HCT116 (cell line): Measurements from ENCODE around the gene FBXW8. TPM values are rescaled to one million over a fixed set of nuclear protein-coding genes. Genes with fewer than 3 reads are reported as not detected.

ENCODE experiments used
- ATAC-seq: fragments of 200-7000 bp; cut with Tn5 transposase; 2 replicates; pipeline ENCODE4 v1.9.1; 2020; ENCODE audit warnings: mild to moderate bottlenecking, moderate library complexity
- BruUV-seq: library from RNA; stranded (reverse); fragments of 400-500 nt; replicated peaks from 2 replicates; lab custom pipeline; 2021; lab: Mats Ljungman, UMichigan
- CTCF ChIA-PET: fragments of 300-600 bp; sonication (Branson Sonifier 250); formaldehyde crosslinking; loops from one replicate; lab custom pipeline; 2021; ENCODE audit warnings: antibody characterized with exemption; lab: Charles Lee
- POLR2A ChIA-PET: fragments of 300-600, 350-600 bp; sonication (Branson Sonifier 250); formaldehyde crosslinking; loops from one replicate; lab custom pipeline; 2021; ENCODE audit warnings: antibody characterized with exemption; lab: Charles Lee
- RAD21 ChIA-PET, 2 experiments: fragments of 300-600 bp; sonication (Branson Sonifier 250); formaldehyde crosslinking; loops; one replicate each; lab custom pipeline; 2023; ENCODE audit warnings: low total read pairs in 2 of 2; ENCODE audit not compliant: uncharacterized antibody in 2 of 2, unreplicated experiment in 2 of 2, low non-redundant PET in 1 of 2; lab: Charles Lee
- DNase-seq: peaks from one replicate; pipeline ENCODE4 v3.0.0-alpha.2; 2010; ENCODE audit warnings: low read depth, low spot score
- H2AFZ ChIP-seq: fragments of 200-600 bp; shearing (Covaris generic), sonication (generic); 2 replicates; pipeline ENCODE4 v1.6.1; 2017; ENCODE audit warnings: low read depth, mixed run types, mixed read lengths, antibody characterized with exemption, low read length; ENCODE audit not compliant: poor library complexity, severe bottlenecking
- H3K27ac ChIP-seq: 2 replicates; pipeline ENCODE4 v1.5.1; 2012; ENCODE audit warnings: low read depth, low read length
- H3K27me3 ChIP-seq: fragments of 200-600 bp; sonication (generic); 2 replicates; pipeline ENCODE4 v1.6.1; 2016; ENCODE audit warnings: mixed run types, low read length, mixed read lengths; ENCODE audit not compliant: insufficient read depth
- H3K36me3 ChIP-seq, 2 experiments: fragments of 200-500 bp in 1 of 2; fragments of 200-600 bp in 1 of 2; sonication (Bioruptor generic) in 1 of 2; sonication (generic) in 1 of 2; 2 replicates each; pipeline versions ENCODE4 v1.5.1 to v1.6.1; 2014 to 2016; ENCODE audit warnings: low read length in 2 of 2, inconsistent platforms in 1 of 2, mixed read lengths in 1 of 2, mixed run types in 1 of 2; ENCODE audit not compliant: insufficient read depth in 2 of 2, control insufficient read depth in 1 of 2
- H3K4me1 ChIP-seq, 2 experiments: fragments of 200-600 bp in 1 of 2; sonication (generic) in 1 of 2; 2 replicates each; pipeline versions ENCODE4 v1.5.1 to v1.6.1; 2012 to 2017; ENCODE audit warnings: low read length in 2 of 2, inconsistent platforms in 1 of 2, mild to moderate bottlenecking in 1 of 2, mixed read lengths in 1 of 2, mixed run types in 1 of 2, moderate library complexity in 1 of 2; ENCODE audit not compliant: insufficient read depth in 2 of 2, control insufficient read depth in 1 of 2
- H3K4me2 ChIP-seq: fragments of 200-600 bp; sonication (generic); 2 replicates; pipeline ENCODE4 v1.6.1; 2017; ENCODE audit warnings: mixed run types, low read length, mixed read lengths
- H3K4me3 ChIP-seq, 2 experiments: fragments of 200-600 bp in 1 of 2; sonication (generic) in 1 of 2; replicated peaks in 1 of 2; 2 replicates each; pipeline ENCODE4 v1.5.1; 2011 to 2016; ENCODE audit warnings: low read length in 2 of 2, control low read depth in 1 of 2, low read depth in 1 of 2, mild to moderate bottlenecking in 1 of 2, mixed read lengths in 1 of 2, mixed run types in 1 of 2
- H3K79me2 ChIP-seq: fragments of 200-600 bp; sonication (generic); 2 replicates; pipeline ENCODE4 v1.6.1; 2017; ENCODE audit warnings: mild to moderate bottlenecking, mixed run types, low read length, moderate library complexity, mixed read lengths; ENCODE audit not compliant: insufficient read depth
- H3K9ac ChIP-seq: fragments of 200-600 bp; sonication (generic); 2 replicates; pipeline ENCODE4 v1.6.1; 2016; ENCODE audit warnings: low read length, mixed read lengths
- H3K9me2 ChIP-seq: fragments of 200-600 bp; sonication (generic), shearing (Covaris generic); 2 replicates; pipeline ENCODE4 v1.6.1; 2017; ENCODE audit warnings: mixed run types, mild to moderate bottlenecking, moderate library complexity; ENCODE audit not compliant: insufficient read depth
- H3K9me3 ChIP-seq, 2 experiments: fragments of 200-500 bp in 1 of 2; fragments of 200-600 bp in 1 of 2; sonication (Bioruptor generic) in 1 of 2; sonication (generic) in 1 of 2; 2 replicates each; pipeline ENCODE4 v1.6.1; 2014 to 2017; ENCODE audit warnings: low read length in 2 of 2, mixed read lengths in 2 of 2, inconsistent platforms in 1 of 2, low read depth in 1 of 2, mild to moderate bottlenecking in 1 of 2, mixed run types in 1 of 2, moderate library complexity in 1 of 2; ENCODE audit not compliant: control insufficient read depth in 1 of 2, insufficient read depth in 1 of 2
- H4K20me1 ChIP-seq: fragments of 200-600 bp; sonication (generic), shearing (Covaris generic); 2 replicates; pipeline ENCODE4 v1.6.1; 2017; ENCODE audit warnings: mixed run types, mild to moderate bottlenecking, moderate library complexity; ENCODE audit not compliant: insufficient read depth
- CBX3 ChIP-seq: IDR thresholded peaks from 2 replicates; pipeline ENCODE4 v1.6.1; 2012; ENCODE audit warnings: low read depth
- EGR1 ChIP-seq: IDR thresholded peaks from 2 replicates; pipeline ENCODE4 v1.6.1; 2012; ENCODE audit warnings: low read depth
- EZH2phosphoT487 ChIP-seq: fragments of 200-600 bp; IDR thresholded peaks from 2 replicates; pipeline ENCODE4 v1.6.1; 2018; ENCODE audit warnings: antibody characterized with exemption, borderline replicate concordance
- FOSL1 ChIP-seq: IDR thresholded peaks from 2 replicates; pipeline ENCODE4 v1.6.1; 2012; ENCODE audit warnings: low read depth
- JUND ChIP-seq: IDR thresholded peaks from 2 replicates; pipeline ENCODE4 v1.6.1; 2012
- POLR2A ChIP-seq: IDR thresholded peaks from 2 replicates; pipeline ENCODE4 v1.7.0; 2011; ENCODE audit warnings: borderline replicate concordance; ENCODE audit not compliant: insufficient read depth, insufficient read length; ENCODE audit errors: extremely low read depth
- RAD21 ChIP-seq: IDR thresholded peaks from 2 replicates; pipeline ENCODE4 v1.6.1; 2012; ENCODE audit warnings: low read depth, mild to moderate bottlenecking
- SIN3A ChIP-seq: IDR thresholded peaks from 2 replicates; pipeline ENCODE4 v1.6.1; 2012; ENCODE audit warnings: low read depth
- SRF ChIP-seq: IDR thresholded peaks from 2 replicates; pipeline ENCODE4 v1.6.1; 2012; ENCODE audit warnings: low read depth
- TCF7L2 ChIP-seq: IDR thresholded peaks from 2 replicates; pipeline ENCODE4 v1.7.0; 2011; ENCODE audit warnings: borderline replicate concordance, inconsistent platforms; ENCODE audit not compliant: insufficient read depth, insufficient read length; ENCODE audit errors: extremely low read depth
- YY1 ChIP-seq: IDR thresholded peaks from 2 replicates; pipeline ENCODE4 v1.6.1; 2011; ENCODE audit warnings: low read length, low read depth, moderate library complexity, mild to moderate bottlenecking; ENCODE audit not compliant: insufficient replicate concordance; ENCODE audit errors: extremely low read depth
- ZFX ChIP-seq: fragments of 450-650 bp; IDR thresholded peaks from 2 replicates; pipeline ENCODE4 v1.6.1; 2017
- intact Hi-C: fragments of 100-400 bp; cut with micrococcal nuclease; formaldehyde crosslinking; loops from 2 replicates; pipeline ENCODE4 v1.10.0; 2022
- total RNA-seq: library from RNA; stranded (reverse); gene quantifications from one replicate; pipeline ENCODE4 v1.2.1, GENCODE V29; 2021; ENCODE audit not compliant: unreplicated experiment
- TF ChIP-seq, protein P1 (sequence below): IDR thresholded peaks from 2 replicates; pipeline ENCODE4 v1.6.1; 2011; ENCODE audit warnings: mild to moderate bottlenecking, low read length, moderate library complexity; ENCODE audit not compliant: insufficient replicate concordance; ENCODE audit errors: extremely low read depth
- TF ChIP-seq, protein P2 (sequence below): IDR thresholded peaks from 2 replicates; pipeline ENCODE4 v1.6.1; 2012; ENCODE audit warnings: low read depth
- TF ChIP-seq, protein P3 (sequence below): IDR thresholded peaks from 2 replicates; pipeline ENCODE4 v1.6.1; 2012

FBXW8 gene
- total RNA-seq, 1 experiment from 2014 or later = 14.6 TPM

DNA sequence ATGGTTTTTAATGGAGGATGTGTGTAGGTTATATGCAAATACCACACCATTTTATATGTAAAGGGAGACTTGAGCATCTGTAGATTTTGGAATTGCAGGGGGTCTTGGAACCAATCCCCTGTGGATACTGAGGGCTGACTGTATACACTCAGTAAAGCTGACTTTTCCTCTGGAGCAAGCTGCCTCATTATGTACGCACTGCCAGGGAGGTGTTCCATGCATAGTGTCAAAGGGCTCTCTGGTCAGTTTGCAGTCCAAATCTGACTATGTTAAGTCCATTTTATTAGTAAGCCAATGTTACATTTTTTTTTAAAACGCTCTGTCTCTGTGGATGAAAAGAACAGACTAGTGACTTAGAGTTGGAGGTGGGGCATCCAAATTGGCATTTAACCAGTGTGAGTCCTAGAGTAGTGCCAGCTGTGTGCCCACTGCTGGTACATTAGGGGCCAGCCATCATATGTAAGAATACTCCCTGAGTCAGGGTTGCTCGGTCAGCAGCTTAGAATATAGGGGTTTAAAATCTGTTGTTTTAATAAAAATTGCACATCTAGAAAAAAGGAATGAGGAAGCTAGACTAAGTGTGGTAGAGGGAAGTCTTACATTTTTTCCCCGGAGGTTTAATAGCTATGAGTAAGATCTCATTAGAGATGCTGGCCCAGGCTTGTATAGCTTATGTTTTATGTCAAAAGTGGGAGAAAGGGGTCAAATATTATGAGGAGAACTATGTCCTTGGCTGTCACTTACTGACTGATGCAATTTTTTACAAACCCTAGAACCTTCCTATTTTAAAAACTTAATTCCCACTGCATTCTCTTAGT is 101.4 kb downstream of the FBXW8 start:
- no TSS peak for BruUV-seq
- no peaks in the 10 kb centered on the region for H4K20me1 ChIP-seq
- H3K4me1 ChIP-seq = no peaks in the 10 kb centered on the region
- no peak overlapping the region for H3K4me3 ChIP-seq
- H3K9me3 ChIP-seq = no peaks in the 10 kb centered on the region
- ATAC-seq = no peak
- ChIA-PET CTCF (no interaction called here), POLR2A (no interaction called here), RAD21 (no interaction called here)
- H3K27me3 ChIP-seq = no peaks in the 10 kb centered on the region
- no peak overlapping the region for H3K9ac ChIP-seq
- no peaks in the 10 kb centered on the region for H3K79me2 ChIP-seq
- H2AFZ ChIP-seq = no peak overlapping the region
- intact Hi-C loops = no loop called here
- H3K36me3 ChIP-seq = 0 out of 4 replicates have a peak, but pooled peaks cover 3 to 8% of the 10 kb centered on the region in 2 experiments
- TF ChIP-seq, protein P1, sequence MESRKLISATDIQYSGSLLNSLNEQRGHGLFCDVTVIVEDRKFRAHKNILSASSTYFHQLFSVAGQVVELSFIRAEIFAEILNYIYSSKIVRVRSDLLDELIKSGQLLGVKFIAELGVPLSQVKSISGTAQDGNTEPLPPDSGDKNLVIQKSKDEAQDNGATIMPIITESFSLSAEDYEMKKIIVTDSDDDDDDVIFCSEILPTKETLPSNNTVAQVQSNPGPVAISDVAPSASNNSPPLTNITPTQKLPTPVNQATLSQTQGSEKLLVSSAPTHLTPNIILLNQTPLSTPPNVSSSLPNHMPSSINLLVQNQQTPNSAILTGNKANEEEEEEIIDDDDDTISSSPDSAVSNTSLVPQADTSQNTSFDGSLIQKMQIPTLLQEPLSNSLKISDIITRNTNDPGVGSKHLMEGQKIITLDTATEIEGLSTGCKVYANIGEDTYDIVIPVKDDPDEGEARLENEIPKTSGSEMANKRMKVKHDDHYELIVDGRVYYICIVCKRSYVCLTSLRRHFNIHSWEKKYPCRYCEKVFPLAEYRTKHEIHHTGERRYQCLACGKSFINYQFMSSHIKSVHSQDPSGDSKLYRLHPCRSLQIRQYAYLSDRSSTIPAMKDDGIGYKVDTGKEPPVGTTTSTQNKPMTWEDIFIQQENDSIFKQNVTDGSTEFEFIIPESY = no peak
- TF ChIP-seq JUND = no peak
- TF ChIP-seq POLR2A = no peak
- TF ChIP-seq ZFX = no peak
- no peak for TF ChIP-seq FOSL1
- no peak overlapping the region for H3K4me2 ChIP-seq
- H3K27ac ChIP-seq = no peak overlapping the region
- no peaks in the 10 kb centered on the region for H3K9me2 ChIP-seq
- DNase-seq = no peak

- Histone ChIP-seq H3K4me1 (no peaks in the 10 kb centered on the region), H3K4me2 (no peak overlapping the region), H4K20me1 (no peaks in the 10 kb centered on the region), H3K79me2 (no peaks in the 10 kb centered on the region), H2AFZ (no peak overlapping the region), H3K9me2 (no peaks in the 10 kb centered on the region), H3K27me3 (no peaks in the 10 kb centered on the region), H3K27ac (no peak overlapping the region), H3K9ac (no peak overlapping the region), H3K4me3 (no peak overlapping the region), H3K9me3 (no peaks in the 10 kb centered on the region), H3K36me3 (0 out of 4 replicates have a peak, but pooled peaks cover 0 to 8% of the 10 kb centered on the region in 2 experiments)
- CTCF ChIA-PET = no interaction called here
- POLR2A ChIA-PET = no interaction called here
- RAD21 ChIA-PET = no interaction called here
- BruUV-seq = no TSS peak
- ATAC-seq (no peak), DNase-seq (no peak)
- intact Hi-C loops = no loop called here
- TF ChIP-seq CBX3 (no peak), EZH2phosphoT487 (no peak), EGR1 (no peak), ZFX (no peak), TCF7L2 (no peak), SIN3A (no peak), JUND (no peak), YY1 (no peak), RAD21 (no peak), SRF (no peak)
- TF ChIP-seq, protein P2, sequence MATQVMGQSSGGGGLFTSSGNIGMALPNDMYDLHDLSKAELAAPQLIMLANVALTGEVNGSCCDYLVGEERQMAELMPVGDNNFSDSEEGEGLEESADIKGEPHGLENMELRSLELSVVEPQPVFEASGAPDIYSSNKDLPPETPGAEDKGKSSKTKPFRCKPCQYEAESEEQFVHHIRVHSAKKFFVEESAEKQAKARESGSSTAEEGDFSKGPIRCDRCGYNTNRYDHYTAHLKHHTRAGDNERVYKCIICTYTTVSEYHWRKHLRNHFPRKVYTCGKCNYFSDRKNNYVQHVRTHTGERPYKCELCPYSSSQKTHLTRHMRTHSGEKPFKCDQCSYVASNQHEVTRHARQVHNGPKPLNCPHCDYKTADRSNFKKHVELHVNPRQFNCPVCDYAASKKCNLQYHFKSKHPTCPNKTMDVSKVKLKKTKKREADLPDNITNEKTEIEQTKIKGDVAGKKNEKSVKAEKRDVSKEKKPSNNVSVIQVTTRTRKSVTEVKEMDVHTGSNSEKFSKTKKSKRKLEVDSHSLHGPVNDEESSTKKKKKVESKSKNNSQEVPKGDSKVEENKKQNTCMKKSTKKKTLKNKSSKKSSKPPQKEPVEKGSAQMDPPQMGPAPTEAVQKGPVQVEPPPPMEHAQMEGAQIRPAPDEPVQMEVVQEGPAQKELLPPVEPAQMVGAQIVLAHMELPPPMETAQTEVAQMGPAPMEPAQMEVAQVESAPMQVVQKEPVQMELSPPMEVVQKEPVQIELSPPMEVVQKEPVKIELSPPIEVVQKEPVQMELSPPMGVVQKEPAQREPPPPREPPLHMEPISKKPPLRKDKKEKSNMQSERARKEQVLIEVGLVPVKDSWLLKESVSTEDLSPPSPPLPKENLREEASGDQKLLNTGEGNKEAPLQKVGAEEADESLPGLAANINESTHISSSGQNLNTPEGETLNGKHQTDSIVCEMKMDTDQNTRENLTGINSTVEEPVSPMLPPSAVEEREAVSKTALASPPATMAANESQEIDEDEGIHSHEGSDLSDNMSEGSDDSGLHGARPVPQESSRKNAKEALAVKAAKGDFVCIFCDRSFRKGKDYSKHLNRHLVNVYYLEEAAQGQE = no peak
- TF ChIP-seq, protein P3, sequence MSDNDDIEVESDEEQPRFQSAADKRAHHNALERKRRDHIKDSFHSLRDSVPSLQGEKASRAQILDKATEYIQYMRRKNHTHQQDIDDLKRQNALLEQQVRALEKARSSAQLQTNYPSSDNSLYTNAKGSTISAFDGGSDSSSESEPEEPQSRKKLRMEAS = no peak
These were observed 103.0 kb downstream of the FBXW8 start for GRCh38 chr12:117013726-117014125.
